Right atrium auricular region (tissue), 2 donors: ENCODE results near the gene ZNF280B. TPM values are rescaled to one million over a fixed set of nuclear protein-coding genes. Genes with fewer than 3 reads are reported as not detected.
A peak's percentile ranks its signal among the peaks of the same experiment; 100 is the strongest.

Experiments
- DNase-seq: peaks from one replicate; pipeline ENCODE4 v3.0.0-alpha.2; 2019; ENCODE audit warnings: low spot score
- H3K27ac ChIP-seq, 2 donors: fragments of 200-600 bp; sonication (generic); 1 replicate in 1 of 2; 2 replicates in 1 of 2; pipeline ENCODE4 v1.5.1; 2016 to 2019
- H3K27me3 ChIP-seq, 2 donors: fragments of 200-600 bp; sonication (generic); one replicate each; pipeline versions ENCODE4 v1.5.1 to v1.6.0; 2017 to 2019
- H3K36me3 ChIP-seq: fragments of 200-600 bp; sonication (generic); one replicate; pipeline ENCODE4 v1.5.1; 2016
- H3K4me1 ChIP-seq, 2 donors: fragments of 200-600 bp; sonication (generic); one replicate each; pipeline versions ENCODE4 v1.5.1 to v1.6.0; 2017 to 2019
- H3K4me3 ChIP-seq, 2 donors: fragments of 200-600 bp; sonication (generic); 1 replicate in 1 of 2; 2 replicates in 1 of 2; pipeline ENCODE4 v1.5.1; 2017 to 2019; ENCODE audit warnings: mild to moderate bottlenecking in 1 of 2, moderate library complexity in 1 of 2
- H3K9me3 ChIP-seq, 2 donors: fragments of 200-600 bp; sonication (generic); one replicate each; pipeline ENCODE4 v1.5.1; 2019
- total RNA-seq, 2 donors: library from RNA; depleted of rRNA; stranded (reverse); fragments of >200 nt; gene quantifications; one replicate each; pipeline ENCODE4 v1.1.0, GENCODE V29; 2016
- TF ChIP-seq, protein P1 (sequence below), 2 donors: fragments of 200-600 bp; sonication (generic); IDR thresholded peaks; one replicate each; pipeline ENCODE4 v1.5.1; 2019; ENCODE audit warnings: antibody characterized with exemption in 2 of 2

The ZNF280B gene
- total RNA-seq, 2 donors from 2014 or later = 1.1 to 1.2 TPM

DNA sequence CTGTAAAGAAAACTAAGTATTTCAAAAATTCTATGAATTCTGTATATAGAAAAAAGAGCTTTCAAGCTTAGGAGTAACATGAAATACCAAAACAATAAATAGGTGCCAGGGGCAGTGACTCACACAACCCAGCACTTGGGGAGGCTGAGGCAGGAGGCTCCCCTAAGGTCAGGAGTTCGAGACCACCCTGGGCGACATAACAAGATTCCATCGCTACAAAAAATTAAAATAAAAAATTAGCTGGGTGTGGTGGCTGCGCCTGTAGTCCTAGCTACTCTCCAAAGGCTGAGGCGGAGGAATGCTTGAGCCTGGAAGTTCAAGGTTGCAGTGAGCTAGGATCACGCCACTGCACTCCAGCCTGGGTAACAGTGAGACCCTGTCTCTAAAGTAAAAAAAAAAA lies 21.5 kb downstream of the ZNF280B start:
- TF ChIP-seq, protein P1, sequence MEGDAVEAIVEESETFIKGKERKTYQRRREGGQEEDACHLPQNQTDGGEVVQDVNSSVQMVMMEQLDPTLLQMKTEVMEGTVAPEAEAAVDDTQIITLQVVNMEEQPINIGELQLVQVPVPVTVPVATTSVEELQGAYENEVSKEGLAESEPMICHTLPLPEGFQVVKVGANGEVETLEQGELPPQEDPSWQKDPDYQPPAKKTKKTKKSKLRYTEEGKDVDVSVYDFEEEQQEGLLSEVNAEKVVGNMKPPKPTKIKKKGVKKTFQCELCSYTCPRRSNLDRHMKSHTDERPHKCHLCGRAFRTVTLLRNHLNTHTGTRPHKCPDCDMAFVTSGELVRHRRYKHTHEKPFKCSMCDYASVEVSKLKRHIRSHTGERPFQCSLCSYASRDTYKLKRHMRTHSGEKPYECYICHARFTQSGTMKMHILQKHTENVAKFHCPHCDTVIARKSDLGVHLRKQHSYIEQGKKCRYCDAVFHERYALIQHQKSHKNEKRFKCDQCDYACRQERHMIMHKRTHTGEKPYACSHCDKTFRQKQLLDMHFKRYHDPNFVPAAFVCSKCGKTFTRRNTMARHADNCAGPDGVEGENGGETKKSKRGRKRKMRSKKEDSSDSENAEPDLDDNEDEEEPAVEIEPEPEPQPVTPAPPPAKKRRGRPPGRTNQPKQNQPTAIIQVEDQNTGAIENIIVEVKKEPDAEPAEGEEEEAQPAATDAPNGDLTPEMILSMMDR (IDR thresholded peaks at IDR 0.05) = no peak
- no peak overlapping the region for H3K27ac ChIP-seq
- no peaks in the 10 kb centered on the region for H3K27me3 ChIP-seq

GRCh38 chr22:22486132-22486899 lies 22.2 kb downstream of the ZNF280B start:
- DNase-seq = no peak
- Histone ChIP-seq H3K9me3 (no peaks in the 10 kb centered on the region), H3K27ac (peak overlapping the region in 1 of 2 donors; percentile 11), H3K4me1 (no peaks in the 10 kb centered on the region), H3K4me3 (no peak overlapping the region), H3K27me3 (no peaks in the 10 kb centered on the region), H3K36me3 (no peaks in the 10 kb centered on the region)
- TF ChIP-seq, protein P1 (IDR thresholded peaks at IDR 0.05) = no peak

More for the DNA sequence above, 21.5 kb downstream of the ZNF280B start:
- no peak for DNase-seq
- Histone ChIP-seq H3K4me1 (no peaks in the 10 kb centered on the region), H3K9me3 (no peaks in the 10 kb centered on the region), H3K36me3 (no peaks in the 10 kb centered on the region), H3K4me3 (no peak overlapping the region)

DNA sequence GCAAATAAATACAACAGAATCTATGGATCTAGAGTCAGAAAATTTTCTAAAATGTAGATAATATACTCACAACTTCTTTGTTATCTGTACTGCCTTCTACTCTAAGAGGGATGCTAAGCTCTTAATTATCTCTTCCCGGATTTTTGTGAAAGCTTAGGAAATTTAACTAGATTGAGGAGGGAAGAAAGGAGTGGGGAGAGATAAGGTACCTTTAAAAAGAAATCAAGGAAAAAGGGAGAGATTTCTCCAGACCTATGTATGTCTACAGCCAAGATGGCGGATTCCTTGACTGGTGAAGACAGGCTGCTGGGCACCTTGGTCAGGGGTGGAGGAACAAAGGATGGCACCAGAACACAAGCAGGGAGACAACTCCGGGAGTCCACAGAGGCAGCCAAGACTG lies 23.0 kb downstream of the ZNF280B start:
- H3K9me3 ChIP-seq = no peaks in the 10 kb centered on the region
- H3K36me3 ChIP-seq = no peaks in the 10 kb centered on the region
- TF ChIP-seq, protein P1 (IDR thresholded peaks at IDR 0.05) = no peak
- no peaks in the 10 kb centered on the region for H3K27me3 ChIP-seq
- no peak overlapping the region for H3K4me3 ChIP-seq
- no peaks in the 10 kb centered on the region for H3K4me1 ChIP-seq
- DNase-seq = no peak
- no peak overlapping the region for H3K27ac ChIP-seq

DNA sequence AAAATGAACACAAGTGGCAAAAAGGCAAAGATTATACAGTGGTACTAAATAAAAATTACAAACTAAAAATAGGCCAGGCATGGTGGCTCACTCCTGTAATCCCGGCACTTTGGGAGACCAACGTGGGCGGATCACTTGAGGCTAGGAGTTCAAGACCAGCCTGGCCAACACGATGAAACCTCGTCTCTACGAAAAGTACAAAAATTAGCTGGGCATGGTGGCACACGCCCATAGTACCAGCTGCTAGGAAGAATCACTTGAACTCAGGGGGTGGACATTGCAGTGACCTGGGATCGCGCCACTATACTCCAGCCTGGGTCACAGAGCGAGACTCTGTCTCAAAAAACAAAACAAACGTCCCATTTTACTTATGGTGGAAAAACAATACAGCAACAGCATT lies 24.5 kb downstream of the ZNF280B start:
- no peaks in the 10 kb centered on the region for H3K4me1 ChIP-seq
- no peaks in the 10 kb centered on the region for H3K27me3 ChIP-seq
- no peak overlapping the region for H3K27ac ChIP-seq
- no peak overlapping the region for H3K4me3 ChIP-seq
- DNase-seq = no peak
- H3K36me3 ChIP-seq = no peaks in the 10 kb centered on the region
- TF ChIP-seq, protein P1 (IDR thresholded peaks at IDR 0.05) = no peak
- no peaks in the 10 kb centered on the region for H3K9me3 ChIP-seq

- Histone ChIP-seq H3K9me3 (no peaks in the 10 kb centered on the region), H3K4me3 (no peak overlapping the region), H3K4me1 (no peaks in the 10 kb centered on the region), H3K27me3 (no peaks in the 10 kb centered on the region), H3K36me3 (no peaks in the 10 kb centered on the region), H3K27ac (no peak overlapping the region)
- DNase-seq = no peak
- TF ChIP-seq, protein P1 (IDR thresholded peaks at IDR 0.05) = no peak
These were observed 27.6 kb downstream of the ZNF280B start for GRCh38 chr22:22480940-22481339.
